SK-N-SH (cell line): ENCODE data around the gene RPL39. TPM values are rescaled to one million over a fixed set of nuclear protein-coding genes. Genes with fewer than 3 reads are reported as not detected.

Experiments
- CTCF ChIA-PET: fragments of 300-600, 350-600 bp; formaldehyde crosslinking; extraction: SDS; loops from one replicate; lab custom pipeline; 2021; lab: Yijun Ruan, JAX
- POLR2A ChIA-PET: fragments of 350-600 bp; sonication (Branson Sonifier 250); formaldehyde crosslinking; extraction: SDS; loops from one replicate; lab custom pipeline; 2020; ENCODE audit warnings: antibody characterized with exemption, inconsistent platforms; lab: Yijun Ruan, JAX
- DNase-seq: peaks from one replicate; pipeline ENCODE4 v3.0.0; 2012
- H2AFZ ChIP-seq: fragments of 200-600 bp; sonication (generic); 2 replicates; pipeline ENCODE4 v1.8.1; 2016; ENCODE audit warnings: antibody characterized with exemption, mild to moderate bottlenecking, low read depth
- H3F3A ChIP-seq: fragments of 200-600 bp; sonication (generic); replicated peaks from 2 replicates; pipeline ENCODE3; 2016; ENCODE audit warnings: antibody characterized with exemption, mild to moderate bottlenecking; ENCODE audit not compliant: insufficient read depth
- H3K27ac ChIP-seq, 2 experiments: fragments of 200-500 bp in 1 of 2; fragments of 200-600 bp in 1 of 2; sonication (Bioruptor generic) in 1 of 2; sonication (generic), shearing (Covaris generic) in 1 of 2; 2 replicates each; pipeline versions ENCODE4 v1.5.1 to v1.6.1; 2014 to 2016; ENCODE audit warnings: low read depth in 2 of 2, inconsistent platforms in 1 of 2, low read length in 1 of 2, mild to moderate bottlenecking in 1 of 2, mixed read lengths in 1 of 2
- H3K27me3 ChIP-seq: fragments of 200-600 bp; sonication (generic), shearing (Covaris generic); 2 replicates; pipeline ENCODE4 v1.6.1; 2016; ENCODE audit warnings: mixed run types; ENCODE audit not compliant: insufficient read depth
- H3K36me3 ChIP-seq, 2 experiments: fragments of 200-500 bp in 1 of 2; fragments of 200-600 bp in 1 of 2; sonication (Bioruptor generic) in 1 of 2; sonication (generic) in 1 of 2; replicated peaks in 1 of 2; 2 replicates each; pipeline versions ENCODE3 to v1.5.1; 2014 to 2016; ENCODE audit warnings: low read length in 1 of 2, mild to moderate bottlenecking in 1 of 2; ENCODE audit not compliant: insufficient read depth in 2 of 2, control insufficient read depth in 1 of 2
- H3K4me1 ChIP-seq, 2 experiments: fragments of 200-500 bp in 1 of 2; fragments of 200-600 bp in 1 of 2; sonication (Bioruptor generic) in 1 of 2; sonication (generic), shearing (Covaris generic) in 1 of 2; 2 replicates each; pipeline versions ENCODE4 v1.5.1 to v1.6.1; 2014 to 2016; ENCODE audit warnings: low read depth in 1 of 2, low read length in 1 of 2, mixed run types in 1 of 2; ENCODE audit not compliant: insufficient read depth in 2 of 2, control insufficient read depth in 1 of 2
- H3K4me2 ChIP-seq: fragments of 200-600 bp; sonication (generic), shearing (Covaris generic); 2 replicates; pipeline ENCODE4 v1.6.1; 2017; ENCODE audit warnings: mixed run types
- H3K4me3 ChIP-seq, 2 experiments: fragments of 200-500 bp in 1 of 2; fragments of 200-600 bp in 1 of 2; sonication (Bioruptor generic) in 1 of 2; sonication (generic), shearing (Covaris generic) in 1 of 2; 2 replicates each; pipeline versions ENCODE4 v1.5.1 to v1.8.1; 2014 to 2016; ENCODE audit warnings: low read depth in 2 of 2, inconsistent platforms in 1 of 2, low read length in 1 of 2, mild to moderate bottlenecking in 1 of 2, mixed read lengths in 1 of 2, moderate library complexity in 1 of 2
- H3K79me2 ChIP-seq: fragments of 200-600 bp; sonication (generic); 2 replicates; pipeline ENCODE4 v1.8.1; 2017; ENCODE audit warnings: mild to moderate bottlenecking; ENCODE audit not compliant: insufficient read depth
- H3K9ac ChIP-seq: fragments of 200-600 bp; sonication (generic); 2 replicates; pipeline ENCODE4 v1.6.1; 2017; ENCODE audit warnings: mixed run types
- H3K9me2 ChIP-seq: fragments of 200-600 bp; sonication (generic); 2 replicates; pipeline ENCODE4 v1.6.1; 2017; ENCODE audit warnings: mixed run types
- H3K9me3 ChIP-seq: fragments of 200-600 bp; sonication (generic); 2 replicates; pipeline ENCODE4 v1.6.1; 2017; ENCODE audit warnings: mixed run types, mild to moderate bottlenecking, moderate library complexity
- H4K20me1 ChIP-seq: fragments of 200-600 bp; sonication (generic); 2 replicates; pipeline ENCODE4 v1.6.1; 2017; ENCODE audit warnings: mild to moderate bottlenecking, mixed run types; ENCODE audit not compliant: insufficient read depth
- CHD2 ChIP-seq: fragments of 150-350 bp; IDR thresholded peaks from 2 replicates; pipeline ENCODE4 v1.6.1; 2018; ENCODE audit warnings: low read length; ENCODE audit not compliant: partially characterized antibody
- EZH2phosphoT487 ChIP-seq: fragments of 200-600 bp; sonication (generic); IDR thresholded peaks from 2 replicates; pipeline ENCODE4 v1.6.1; 2017; ENCODE audit warnings: low read depth, mixed run types, mild to moderate bottlenecking, antibody characterized with exemption, moderate library complexity, borderline replicate concordance
- GABPA ChIP-seq: IDR thresholded peaks from 2 replicates; pipeline ENCODE4 v1.4.0; 2012; ENCODE audit warnings: low read depth, mild to moderate bottlenecking
- JUND ChIP-seq: IDR thresholded peaks from 2 replicates; pipeline ENCODE4 v1.4.0; 2012
- MEF2A ChIP-seq: IDR thresholded peaks from 2 replicates; pipeline ENCODE4 v1.4.0; 2012; ENCODE audit warnings: low read depth, borderline replicate concordance
- NFIC ChIP-seq: IDR thresholded peaks from 2 replicates; pipeline ENCODE4 v1.4.0; 2012; ENCODE audit warnings: borderline replicate concordance
- NRF1 ChIP-seq: IDR thresholded peaks from 2 replicates; pipeline ENCODE4 v1.6.1; 2012; ENCODE audit warnings: low read depth, mild to moderate bottlenecking, low read length
- PBX3 ChIP-seq: IDR thresholded peaks from 2 replicates; pipeline ENCODE4; 2012
- POLR2AphosphoS5 ChIP-seq: IDR thresholded peaks from 2 replicates; pipeline ENCODE4 v1.6.1; 2012; ENCODE audit warnings: low read depth, low read length
- RXRA ChIP-seq: IDR thresholded peaks from 2 replicates; pipeline ENCODE4 v1.4.0; 2012; ENCODE audit warnings: low read depth, mild to moderate bottlenecking, borderline replicate concordance
- SMC3 ChIP-seq: IDR thresholded peaks from 2 replicates; pipeline ENCODE4 v1.6.1; 2012; ENCODE audit warnings: low read depth, low read length, improper control_type of control experiment
- TAF1 ChIP-seq: IDR thresholded peaks from 2 replicates; pipeline ENCODE4 v1.6.1; 2012; ENCODE audit warnings: low read depth, mild to moderate bottlenecking, low read length, moderate library complexity, borderline replicate concordance
- TCF12 ChIP-seq: IDR thresholded peaks from 2 replicates; pipeline ENCODE4 v1.4.0; 2012
- TEAD4 ChIP-seq: IDR thresholded peaks from 2 replicates; pipeline ENCODE4 v1.4.0; 2012; ENCODE audit warnings: mild to moderate bottlenecking, borderline replicate concordance; ENCODE audit not compliant: insufficient read depth
- USF1 ChIP-seq: IDR thresholded peaks from 2 replicates; pipeline ENCODE4 v1.4.0; 2012; ENCODE audit warnings: low read depth, borderline replicate concordance
- YY1 ChIP-seq: IDR thresholded peaks from 2 replicates; pipeline ENCODE4 v1.4.0; 2012; ENCODE audit warnings: low read depth, mild to moderate bottlenecking
- ZBTB33 ChIP-seq: IDR thresholded peaks from 2 replicates; pipeline ENCODE4 v1.4.0; 2012; ENCODE audit warnings: low read depth, borderline replicate concordance
- WGBS: methylation state at CpG from one replicate; pipeline ENCODE4 v1.1.6; 2017; ENCODE audit warnings: low lambda C conversion rate; 5-methylcytosine and 5-hydroxymethylcytosine counted together
- polyA plus RNA-seq, 3 experiments: library from polyadenylated mRNA; depleted of rRNA; stranded (reverse); fragments of >200 nt; gene quantifications; 2 replicates each; pipeline ENCODE4 v1.2.3, GENCODE V29; 2012
- TF ChIP-seq, protein P1 (sequence below): fragments of 200-600 bp; sonication (generic); IDR thresholded peaks from 2 replicates; pipeline ENCODE4 v1.6.1; 2017; ENCODE audit warnings: antibody characterized with exemption, mild to moderate bottlenecking, moderate library complexity
- TF ChIP-seq, protein P2 (sequence below): IDR thresholded peaks from 2 replicates; pipeline ENCODE4 v1.6.1; 2012; ENCODE audit warnings: mild to moderate bottlenecking, low read depth, low read length, moderate library complexity
- TF ChIP-seq, protein P3 (sequence below): fragments of 150-350 bp; IDR thresholded peaks from 2 replicates; pipeline ENCODE4 v1.6.1; 2017; ENCODE audit warnings: antibody characterized with exemption, low read length, low read depth, borderline replicate concordance

RPL39 gene
- polyA plus RNA-seq, 1 of the 3 experiments (the other 2 are of a cell fraction): 4,443 TPM

GRCh38 chrX:119783026-119783425, 8.4 kb downstream of the RPL39 start:
- H3F3A ChIP-seq: peaks cover 25% of the 10 kb centered on the region
- H3K79me2 ChIP-seq: peaks cover 40% of the 10 kb centered on the region
- no peaks in the 10 kb centered on the region; a peak in 1 of 4 replicates for H3K4me1 ChIP-seq
- TF ChIP-seq TEAD4 (no peak), EZH2phosphoT487 (no peak), ZBTB33 (no peak), SMC3 (no peak), NFIC (no peak), USF1 (no peak), GABPA (no peak), JUND (no peak), PBX3 (no peak), RXRA (no peak), POLR2AphosphoS5 (no peak), TCF12 (no peak), NRF1 (no peak), CHD2 (no peak), YY1 (no peak), TAF1 (no peak), MEF2A (no peak)
- TF ChIP-seq, protein P1, sequence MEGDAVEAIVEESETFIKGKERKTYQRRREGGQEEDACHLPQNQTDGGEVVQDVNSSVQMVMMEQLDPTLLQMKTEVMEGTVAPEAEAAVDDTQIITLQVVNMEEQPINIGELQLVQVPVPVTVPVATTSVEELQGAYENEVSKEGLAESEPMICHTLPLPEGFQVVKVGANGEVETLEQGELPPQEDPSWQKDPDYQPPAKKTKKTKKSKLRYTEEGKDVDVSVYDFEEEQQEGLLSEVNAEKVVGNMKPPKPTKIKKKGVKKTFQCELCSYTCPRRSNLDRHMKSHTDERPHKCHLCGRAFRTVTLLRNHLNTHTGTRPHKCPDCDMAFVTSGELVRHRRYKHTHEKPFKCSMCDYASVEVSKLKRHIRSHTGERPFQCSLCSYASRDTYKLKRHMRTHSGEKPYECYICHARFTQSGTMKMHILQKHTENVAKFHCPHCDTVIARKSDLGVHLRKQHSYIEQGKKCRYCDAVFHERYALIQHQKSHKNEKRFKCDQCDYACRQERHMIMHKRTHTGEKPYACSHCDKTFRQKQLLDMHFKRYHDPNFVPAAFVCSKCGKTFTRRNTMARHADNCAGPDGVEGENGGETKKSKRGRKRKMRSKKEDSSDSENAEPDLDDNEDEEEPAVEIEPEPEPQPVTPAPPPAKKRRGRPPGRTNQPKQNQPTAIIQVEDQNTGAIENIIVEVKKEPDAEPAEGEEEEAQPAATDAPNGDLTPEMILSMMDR: no peak
- TF ChIP-seq, protein P2, sequence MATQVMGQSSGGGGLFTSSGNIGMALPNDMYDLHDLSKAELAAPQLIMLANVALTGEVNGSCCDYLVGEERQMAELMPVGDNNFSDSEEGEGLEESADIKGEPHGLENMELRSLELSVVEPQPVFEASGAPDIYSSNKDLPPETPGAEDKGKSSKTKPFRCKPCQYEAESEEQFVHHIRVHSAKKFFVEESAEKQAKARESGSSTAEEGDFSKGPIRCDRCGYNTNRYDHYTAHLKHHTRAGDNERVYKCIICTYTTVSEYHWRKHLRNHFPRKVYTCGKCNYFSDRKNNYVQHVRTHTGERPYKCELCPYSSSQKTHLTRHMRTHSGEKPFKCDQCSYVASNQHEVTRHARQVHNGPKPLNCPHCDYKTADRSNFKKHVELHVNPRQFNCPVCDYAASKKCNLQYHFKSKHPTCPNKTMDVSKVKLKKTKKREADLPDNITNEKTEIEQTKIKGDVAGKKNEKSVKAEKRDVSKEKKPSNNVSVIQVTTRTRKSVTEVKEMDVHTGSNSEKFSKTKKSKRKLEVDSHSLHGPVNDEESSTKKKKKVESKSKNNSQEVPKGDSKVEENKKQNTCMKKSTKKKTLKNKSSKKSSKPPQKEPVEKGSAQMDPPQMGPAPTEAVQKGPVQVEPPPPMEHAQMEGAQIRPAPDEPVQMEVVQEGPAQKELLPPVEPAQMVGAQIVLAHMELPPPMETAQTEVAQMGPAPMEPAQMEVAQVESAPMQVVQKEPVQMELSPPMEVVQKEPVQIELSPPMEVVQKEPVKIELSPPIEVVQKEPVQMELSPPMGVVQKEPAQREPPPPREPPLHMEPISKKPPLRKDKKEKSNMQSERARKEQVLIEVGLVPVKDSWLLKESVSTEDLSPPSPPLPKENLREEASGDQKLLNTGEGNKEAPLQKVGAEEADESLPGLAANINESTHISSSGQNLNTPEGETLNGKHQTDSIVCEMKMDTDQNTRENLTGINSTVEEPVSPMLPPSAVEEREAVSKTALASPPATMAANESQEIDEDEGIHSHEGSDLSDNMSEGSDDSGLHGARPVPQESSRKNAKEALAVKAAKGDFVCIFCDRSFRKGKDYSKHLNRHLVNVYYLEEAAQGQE: no peak
- TF ChIP-seq, protein P3, sequence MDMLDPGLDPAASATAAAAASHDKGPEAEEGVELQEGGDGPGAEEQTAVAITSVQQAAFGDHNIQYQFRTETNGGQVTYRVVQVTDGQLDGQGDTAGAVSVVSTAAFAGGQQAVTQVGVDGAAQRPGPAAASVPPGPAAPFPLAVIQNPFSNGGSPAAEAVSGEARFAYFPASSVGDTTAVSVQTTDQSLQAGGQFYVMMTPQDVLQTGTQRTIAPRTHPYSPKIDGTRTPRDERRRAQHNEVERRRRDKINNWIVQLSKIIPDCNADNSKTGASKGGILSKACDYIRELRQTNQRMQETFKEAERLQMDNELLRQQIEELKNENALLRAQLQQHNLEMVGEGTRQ: no peak
- H4K20me1 ChIP-seq: peaks cover 70% of the 10 kb centered on the region
- H3K4me2 ChIP-seq: no peak overlapping the region
- no peak for DNase-seq
- H3K36me3 ChIP-seq: peaks cover 31 to 42% of the 10 kb centered on the region in 2 experiments
- H3K9me3 ChIP-seq: no peaks in the 10 kb centered on the region
- 94% methylated on average over 5 of the region's 5 CpGs for WGBS
- H3K9ac ChIP-seq: no peak overlapping the region
- CTCF ChIA-PET: no interaction called here
- H3K9me2 ChIP-seq: no peaks in the 10 kb centered on the region
- no peak overlapping the region for H3K27ac ChIP-seq
- H3K27me3 ChIP-seq: no peaks in the 10 kb centered on the region
- H3K4me3 ChIP-seq: no peak overlapping the region
- POLR2A ChIA-PET: interaction anchor here (2.1 kb wide), 1 partner anchor 8 kb away, joined by 9 read pairs; the partner anchor contains the start of gene RPL39
- no peak overlapping the region for H2AFZ ChIP-seq
